A673 (cell line): ENCODE results near the gene MTMR3. TPM values are rescaled to one million over a fixed set of nuclear protein-coding genes. Genes with fewer than 3 reads are reported as not detected.

Experiments used
- BruUV-seq: library from RNA; stranded (reverse); fragments of 400-500 nt; replicated peaks from 2 replicates; lab custom pipeline; 2021; lab: Mats Ljungman, UMichigan
- CTCF ChIA-PET: fragments of 300-600 bp; sonication (Branson Sonifier 250); formaldehyde crosslinking; loops from one replicate; lab custom pipeline; 2022; ENCODE audit warnings: antibody characterized with exemption; lab: Charles Lee
- POLR2A ChIA-PET: fragments of 300-600 bp; sonication (Branson Sonifier 250); formaldehyde crosslinking; loops from one replicate; lab custom pipeline; 2022; ENCODE audit warnings: antibody characterized with exemption; ENCODE audit not compliant: low non-redundant PET; lab: Charles Lee
- DNase-seq: peaks from one replicate; pipeline ENCODE4 v3.0.0-alpha.2; 2015; ENCODE audit warnings: low spot score
- H3K27ac ChIP-seq: fragments of 200-600 bp; sonication (generic); 2 replicates; pipeline ENCODE4 v1.5.1; 2016; ENCODE audit warnings: mixed run types, low read depth, mild to moderate bottlenecking, mixed read lengths, antibody characterized with exemption, low read length; ENCODE audit not compliant: poor library complexity, severe bottlenecking
- H3K27me3 ChIP-seq: fragments of 200-600 bp; sonication (generic); replicated peaks from 2 replicates; pipeline ENCODE4 v1.6.1; 2017; ENCODE audit warnings: mixed run types, low read depth, mild to moderate bottlenecking, mixed read lengths, antibody characterized with exemption, low read length; ENCODE audit not compliant: insufficient read depth, poor library complexity
- H3K36me3 ChIP-seq: fragments of 200-600 bp; sonication (generic); 2 replicates; pipeline ENCODE4 v1.6.1; 2016; ENCODE audit warnings: mixed run types, mild to moderate bottlenecking, mixed read lengths, antibody characterized with exemption, low read length; ENCODE audit not compliant: insufficient read depth, poor library complexity, severe bottlenecking
- H3K4me1 ChIP-seq: fragments of 200-600 bp; sonication (generic); 2 replicates; pipeline ENCODE4 v1.6.1; 2017; ENCODE audit warnings: mixed run types, mild to moderate bottlenecking, mixed read lengths, antibody characterized with exemption, low read length; ENCODE audit not compliant: insufficient read depth, poor library complexity, severe bottlenecking
- H3K4me3 ChIP-seq: fragments of 200-600 bp; sonication (generic); 2 replicates; pipeline ENCODE4 v1.5.1; 2016; ENCODE audit warnings: low read depth, mixed run types, mild to moderate bottlenecking, mixed read lengths, low read length; ENCODE audit not compliant: poor library complexity, severe bottlenecking
- H3K9me3 ChIP-seq: fragments of 200-600 bp; sonication (generic); 2 replicates; pipeline ENCODE4 v1.6.1; 2016; ENCODE audit warnings: mixed run types, low read depth, mild to moderate bottlenecking, mixed read lengths, antibody characterized with exemption, low read length; ENCODE audit not compliant: poor library complexity, severe bottlenecking
- EZH2 ChIP-seq: fragments of 200-600 bp; sonication (generic); IDR thresholded peaks from 2 replicates; pipeline ENCODE4 v1.6.1; 2017; ENCODE audit warnings: borderline replicate concordance, low read depth, mild to moderate bottlenecking, mixed read lengths, antibody characterized with exemption, low read length; ENCODE audit not compliant: poor library complexity, severe bottlenecking
- intact Hi-C: fragments of 100-400 bp; cut with micrococcal nuclease; formaldehyde crosslinking; loops from one replicate; pipeline ENCODE4 v1.10.0; 2022; ENCODE audit not compliant: unreplicated experiment
- total RNA-seq: library from RNA; stranded (reverse); gene quantifications from 2 replicates; pipeline ENCODE4 v1.2.3, GENCODE V29; 2021
- TF ChIP-seq, protein P1 (sequence below): fragments of 300-800, 200-600 bp; sonication (generic); conservative IDR thresholded peaks from 2 replicates; pipeline ENCODE4 v1.5.1; 2017; ENCODE audit warnings: low read depth, mild to moderate bottlenecking, antibody characterized with exemption, low read length, moderate library complexity, mixed read lengths

The MTMR3 gene
- total RNA-seq, 1 experiment from 2014 or later = 25.0 TPM

DNA sequence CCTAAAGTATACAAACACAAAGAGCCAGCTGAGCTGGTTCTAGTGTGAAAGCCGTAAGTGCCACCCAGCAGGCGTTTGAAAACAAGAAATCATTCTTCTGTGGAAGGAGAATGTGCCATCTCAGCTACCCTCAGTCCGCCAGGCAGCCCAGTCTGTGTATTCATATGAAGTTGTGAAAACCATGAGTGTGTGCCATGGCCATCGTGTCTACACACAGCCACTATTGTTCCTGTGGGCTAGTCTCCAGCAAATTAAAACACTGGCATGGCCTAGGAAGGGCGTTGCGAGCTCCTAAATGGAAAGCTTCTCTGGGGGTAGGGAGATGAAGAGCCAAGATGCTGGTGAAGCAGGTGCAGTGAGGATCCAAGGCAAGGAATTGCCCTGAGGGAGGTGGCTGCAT lies 145.8 kb downstream of the MTMR3 start:
- intact Hi-C loops = no loop called here
- DNase-seq = no peak
- peaks cover 13% of the 10 kb centered on the region for H3K36me3 ChIP-seq
- H3K9me3 ChIP-seq = no peaks in the 10 kb centered on the region
- CTCF ChIA-PET = no interaction called here
- TF ChIP-seq, protein P1, sequence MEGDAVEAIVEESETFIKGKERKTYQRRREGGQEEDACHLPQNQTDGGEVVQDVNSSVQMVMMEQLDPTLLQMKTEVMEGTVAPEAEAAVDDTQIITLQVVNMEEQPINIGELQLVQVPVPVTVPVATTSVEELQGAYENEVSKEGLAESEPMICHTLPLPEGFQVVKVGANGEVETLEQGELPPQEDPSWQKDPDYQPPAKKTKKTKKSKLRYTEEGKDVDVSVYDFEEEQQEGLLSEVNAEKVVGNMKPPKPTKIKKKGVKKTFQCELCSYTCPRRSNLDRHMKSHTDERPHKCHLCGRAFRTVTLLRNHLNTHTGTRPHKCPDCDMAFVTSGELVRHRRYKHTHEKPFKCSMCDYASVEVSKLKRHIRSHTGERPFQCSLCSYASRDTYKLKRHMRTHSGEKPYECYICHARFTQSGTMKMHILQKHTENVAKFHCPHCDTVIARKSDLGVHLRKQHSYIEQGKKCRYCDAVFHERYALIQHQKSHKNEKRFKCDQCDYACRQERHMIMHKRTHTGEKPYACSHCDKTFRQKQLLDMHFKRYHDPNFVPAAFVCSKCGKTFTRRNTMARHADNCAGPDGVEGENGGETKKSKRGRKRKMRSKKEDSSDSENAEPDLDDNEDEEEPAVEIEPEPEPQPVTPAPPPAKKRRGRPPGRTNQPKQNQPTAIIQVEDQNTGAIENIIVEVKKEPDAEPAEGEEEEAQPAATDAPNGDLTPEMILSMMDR = no peak
- TF ChIP-seq EZH2 = no peak
- no peaks in the 10 kb centered on the region for H3K4me1 ChIP-seq
- no TSS peak for BruUV-seq
- H3K4me3 ChIP-seq = no peak overlapping the region
- POLR2A ChIA-PET = no interaction called here
- H3K27me3 ChIP-seq = no peaks in the 10 kb centered on the region
- no peak overlapping the region for H3K27ac ChIP-seq

DNA sequence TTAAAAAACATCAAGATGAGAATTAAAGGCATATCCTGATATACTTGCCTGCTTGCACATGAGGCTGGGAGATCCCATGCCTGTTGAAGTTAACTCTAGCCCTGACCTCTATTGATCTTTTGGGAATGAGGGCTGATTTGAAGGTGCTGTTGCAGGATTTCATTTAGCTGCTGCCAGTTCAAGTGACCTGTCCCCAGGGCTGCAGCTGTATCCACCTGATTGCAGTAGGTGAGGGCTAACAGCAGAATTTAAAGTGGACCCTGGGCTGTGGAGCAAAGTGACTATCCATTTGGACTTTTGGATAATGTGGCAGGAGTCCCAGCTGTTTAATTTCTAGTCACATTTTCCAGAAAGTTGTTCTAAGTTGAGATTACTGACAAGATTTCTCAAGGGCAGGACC lies 146.5 kb downstream of the MTMR3 start:
- Histone ChIP-seq H3K27me3 (no peaks in the 10 kb centered on the region), H3K36me3 (peaks cover 11% of the 10 kb centered on the region), H3K4me3 (no peak overlapping the region), H3K4me1 (no peaks in the 10 kb centered on the region), H3K27ac (no peak overlapping the region), H3K9me3 (no peaks in the 10 kb centered on the region)
- TF ChIP-seq, protein P1 = no peak
- ChIA-PET CTCF (no interaction called here), POLR2A (no interaction called here)
- no TSS peak for BruUV-seq
- DNase-seq = no peak
- intact Hi-C loops = no loop called here

DNA sequence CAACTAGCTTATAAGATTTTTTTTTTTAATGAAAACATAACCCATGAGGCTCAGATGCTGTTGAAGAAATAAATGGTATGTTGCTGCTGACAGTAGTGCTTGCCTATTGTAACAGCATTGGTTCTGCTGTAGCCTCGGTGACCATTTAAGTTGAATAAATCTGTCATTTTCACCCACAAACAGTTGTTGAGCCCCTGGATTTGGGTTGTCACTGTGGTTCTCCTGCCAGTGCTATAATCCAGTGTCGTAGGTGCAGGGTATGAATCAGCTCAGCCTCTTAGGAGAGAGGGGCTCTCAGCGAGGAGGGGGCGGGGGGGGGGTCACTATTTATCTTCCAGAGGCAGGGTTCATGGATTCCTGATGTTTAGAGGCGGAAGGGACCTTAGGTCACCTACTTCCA lies 147.4 kb downstream of the MTMR3 start:
- H3K9me3 ChIP-seq = no peaks in the 10 kb centered on the region
- BruUV-seq = no TSS peak
- CTCF ChIA-PET = no interaction called here
- H3K27ac ChIP-seq = no peak overlapping the region
- H3K4me1 ChIP-seq = no peaks in the 10 kb centered on the region
- no peaks in the 10 kb centered on the region for H3K27me3 ChIP-seq
- no peak overlapping the region for H3K4me3 ChIP-seq
- peaks cover 5% of the 10 kb centered on the region for H3K36me3 ChIP-seq
- no peak for TF ChIP-seq EZH2
- TF ChIP-seq, protein P1 = no peak
- POLR2A ChIA-PET = no interaction called here
- DNase-seq = no peak
- intact Hi-C loops = no loop called here
